Activated CD8-positive, alpha-beta memory T cell treated with anti-CD3 and anti-CD28 coated beads, Interleukin-2, amount 50 U/mL, for 1 hour (primary cell): ENCODE data around the gene SORCS2.

Experiments used
- DNase-seq: peaks from one replicate; pipeline ENCODE4 v3.0.0-alpha.2; 2020; ENCODE audit errors: extremely low read depth

SORCS2 gene

DNA sequence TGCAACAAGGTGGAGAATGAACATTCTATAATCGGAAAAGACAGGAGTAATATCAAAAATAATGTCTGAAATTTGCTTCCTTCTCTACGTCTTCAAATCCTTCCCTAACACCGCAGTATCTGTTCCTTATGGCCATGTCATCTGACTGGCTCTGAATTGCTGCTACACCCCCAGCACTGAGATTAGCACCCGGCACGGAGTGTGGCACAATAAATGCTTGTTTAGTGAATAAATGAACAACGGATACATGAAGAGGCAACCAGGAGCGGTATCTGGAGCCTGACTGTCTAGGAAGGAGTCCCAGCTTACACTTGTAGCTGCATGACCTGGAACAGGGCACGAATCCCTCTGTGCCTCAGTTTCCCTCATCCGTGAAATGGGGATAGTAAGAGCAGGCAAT, 583.1 kb downstream of the SORCS2 start:
- DNase-seq, result no peak

DNA sequence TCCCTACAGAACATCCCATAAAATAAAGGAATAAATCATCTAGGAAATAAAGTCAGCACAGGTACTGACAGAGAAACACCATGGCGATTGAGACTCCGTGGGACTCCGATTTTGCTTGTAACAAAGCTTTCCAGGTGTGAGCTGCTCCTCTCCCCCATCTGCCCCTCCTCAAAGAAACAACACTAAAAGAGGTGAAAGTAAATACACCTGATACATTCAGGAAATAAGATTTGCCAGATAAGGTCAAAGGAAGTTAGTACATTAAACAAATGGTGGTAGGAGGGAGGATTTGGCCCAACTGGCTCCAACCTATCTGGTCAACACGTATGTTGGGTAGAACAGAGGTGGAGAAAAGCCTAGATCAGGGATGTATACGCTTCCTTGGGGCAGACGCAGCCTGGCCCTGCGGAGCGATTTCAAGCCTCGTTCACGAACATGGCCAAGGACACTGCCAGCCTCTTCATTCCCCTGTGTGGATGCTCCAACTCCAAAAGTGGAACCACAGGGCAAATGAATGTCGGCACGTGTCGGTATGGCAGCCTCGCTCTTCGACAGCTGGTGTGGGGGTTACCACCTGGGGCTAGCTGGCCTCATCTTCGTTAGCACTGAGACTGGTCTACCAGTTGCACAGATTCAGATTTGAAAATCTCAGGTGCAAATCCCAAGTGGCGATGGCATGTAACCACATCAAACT, 584.8 kb downstream of the SORCS2 start:
- DNase-seq, result no peak

DNA sequence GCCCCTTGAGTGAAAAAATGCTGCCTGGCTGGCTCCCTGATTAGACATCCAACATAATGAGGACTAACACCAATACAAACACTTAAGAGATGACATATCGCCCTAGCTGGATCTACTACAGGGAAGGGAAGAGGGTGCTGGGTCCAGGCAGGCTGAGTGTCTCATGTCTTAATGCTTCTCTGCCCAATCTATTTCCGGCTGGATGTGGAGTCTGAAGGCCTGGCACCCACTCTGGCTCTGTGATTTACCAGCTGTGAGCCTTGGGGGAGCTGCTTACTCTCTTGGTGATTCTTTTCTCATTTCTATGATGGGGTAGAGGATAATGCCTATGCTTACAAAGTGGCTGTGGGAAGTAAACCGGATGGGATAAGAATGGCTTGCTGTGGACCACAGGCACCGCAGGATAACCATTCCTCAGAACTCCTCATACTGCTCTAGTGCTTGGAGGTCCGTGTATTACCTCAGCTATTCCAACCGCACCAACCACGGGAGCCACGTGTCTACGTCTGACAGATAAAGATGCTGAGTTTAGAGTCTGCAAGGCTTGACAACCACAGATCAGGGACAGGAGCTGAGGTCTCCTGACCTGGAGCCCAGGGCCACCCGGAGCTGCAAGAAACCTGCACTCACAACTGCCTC, 585.7 kb downstream of the SORCS2 start:
- no peak for DNase-seq

DNA sequence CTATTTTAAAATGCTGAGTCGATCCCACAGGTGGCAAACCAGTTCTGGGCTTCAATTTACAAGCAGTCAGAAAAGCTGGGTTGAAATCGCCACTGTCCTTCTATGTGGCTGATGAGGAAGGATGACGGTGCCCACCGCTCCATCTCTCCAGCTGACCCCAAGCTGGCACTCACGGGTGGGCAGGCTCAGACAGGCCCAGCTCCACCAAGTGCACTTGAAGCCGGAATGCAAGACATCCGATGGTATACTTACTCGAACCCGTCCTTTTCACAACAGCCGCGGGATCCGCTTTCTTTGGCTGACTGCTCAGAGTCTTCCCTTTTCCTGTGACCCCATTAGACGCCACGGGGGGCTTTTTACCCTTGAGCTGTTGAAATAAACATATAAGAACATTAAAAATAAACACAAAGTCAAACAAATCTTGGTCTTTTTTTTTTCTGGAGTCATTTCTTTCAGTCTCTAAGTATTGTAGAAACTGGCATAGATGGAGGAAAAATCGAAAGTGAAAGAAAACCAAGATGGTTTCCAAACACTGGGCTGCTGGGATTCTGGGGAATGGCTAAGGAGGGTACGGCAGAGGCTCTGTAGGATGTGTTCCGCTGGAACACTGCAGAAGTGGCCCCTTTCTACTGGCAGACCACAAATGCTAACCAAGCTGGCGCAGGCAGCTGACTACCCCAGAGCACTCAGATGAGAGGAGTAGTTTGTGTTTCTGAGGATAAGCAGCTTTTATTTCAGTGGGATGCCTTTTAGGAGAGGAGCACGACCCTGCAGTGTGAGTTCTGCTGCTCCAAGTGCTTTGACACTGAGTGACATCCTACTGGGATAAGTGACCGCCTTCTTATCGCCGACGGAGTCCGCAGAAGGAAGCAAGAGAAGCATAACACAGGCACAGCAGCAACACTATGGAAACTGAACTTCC, 586.4 kb downstream of the SORCS2 start:
- DNase-seq, result no peak

DNA sequence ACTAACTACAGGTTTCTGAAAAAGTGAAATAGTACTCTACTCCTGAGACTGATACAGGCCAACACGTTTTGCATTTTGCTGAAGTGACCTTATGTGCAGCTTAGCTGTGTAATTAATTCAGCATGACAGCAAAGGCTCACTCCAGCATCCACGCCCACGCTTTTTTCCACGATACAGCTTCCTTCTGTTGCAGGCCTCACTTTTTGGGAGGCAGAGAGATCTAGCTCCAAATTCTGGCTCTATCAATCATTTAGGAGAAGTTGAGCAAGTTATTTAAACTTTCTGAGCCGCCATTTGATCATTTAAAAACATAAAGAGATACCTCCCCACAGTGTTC, 587.1 kb downstream of the SORCS2 start:
- DNase-seq, result no peak

DNA sequence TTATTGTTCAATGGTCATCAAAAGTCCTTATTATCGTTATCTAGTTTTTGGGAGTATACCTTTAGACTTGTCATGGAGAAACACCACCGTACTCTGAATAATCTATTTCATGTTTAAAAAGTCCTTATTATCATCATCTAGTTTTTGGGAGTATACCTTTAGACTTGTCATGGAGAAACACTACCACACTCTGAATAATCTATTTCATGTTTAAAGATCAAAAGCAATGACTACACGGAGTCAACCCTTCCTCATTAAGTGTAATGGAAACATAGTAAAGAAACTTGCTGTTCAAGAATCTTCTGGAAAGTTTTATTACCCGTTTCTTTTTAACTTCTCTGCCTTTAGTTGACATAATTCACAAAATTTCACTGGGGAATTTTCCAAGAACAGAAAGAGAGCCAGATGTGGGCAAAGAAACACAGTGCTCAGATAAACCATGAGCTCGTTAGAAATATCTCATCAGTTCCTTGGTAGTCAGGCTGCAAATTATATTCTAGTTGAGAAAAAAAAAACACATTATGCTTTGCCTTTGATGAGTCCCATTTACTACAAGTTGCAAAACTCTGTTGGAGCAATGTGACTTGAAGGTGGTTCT, 588.5 kb downstream of the SORCS2 start:
- no peak for DNase-seq

DNA sequence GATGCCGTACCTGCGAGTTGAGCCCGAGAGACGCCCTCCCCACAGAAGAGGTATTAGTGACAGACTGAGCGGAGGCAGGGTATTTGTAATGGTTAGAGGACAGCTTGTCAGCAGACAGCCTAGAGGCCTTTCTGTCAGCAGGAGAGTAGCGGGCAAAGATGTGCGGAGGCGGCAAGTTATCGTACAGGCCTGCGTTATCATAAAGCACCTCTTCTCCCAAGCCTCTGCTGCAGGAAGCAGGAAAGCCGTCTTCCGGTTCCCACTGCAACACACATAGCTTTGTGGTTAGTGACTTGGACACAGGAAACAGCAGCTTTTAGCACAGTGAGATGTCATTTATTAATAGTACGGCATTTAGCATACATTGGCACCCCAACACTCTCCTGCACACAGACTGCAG, 589.0 kb downstream of the SORCS2 start:
- no peak for DNase-seq

DNA sequence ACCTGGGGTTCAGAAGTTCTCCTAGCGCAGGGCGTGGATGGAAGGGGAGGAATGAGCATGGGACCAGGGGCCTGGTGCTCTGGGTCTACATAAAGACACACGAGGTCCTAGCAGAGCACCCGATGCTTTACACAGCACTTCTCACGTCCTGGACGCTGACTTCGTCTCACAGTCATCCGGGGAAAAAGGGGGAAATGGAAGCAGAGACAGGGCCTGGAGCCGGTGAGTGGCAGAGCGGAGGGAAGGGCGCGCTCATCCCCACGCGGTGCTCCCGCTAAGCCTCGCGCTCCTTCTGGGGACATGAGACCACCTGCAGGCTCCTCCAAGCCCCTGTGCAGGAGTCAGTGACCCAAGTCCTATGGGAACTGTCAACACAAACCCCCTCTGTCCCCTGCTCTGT, 589.7 kb downstream of the SORCS2 start:
- no peak for DNase-seq

DNA sequence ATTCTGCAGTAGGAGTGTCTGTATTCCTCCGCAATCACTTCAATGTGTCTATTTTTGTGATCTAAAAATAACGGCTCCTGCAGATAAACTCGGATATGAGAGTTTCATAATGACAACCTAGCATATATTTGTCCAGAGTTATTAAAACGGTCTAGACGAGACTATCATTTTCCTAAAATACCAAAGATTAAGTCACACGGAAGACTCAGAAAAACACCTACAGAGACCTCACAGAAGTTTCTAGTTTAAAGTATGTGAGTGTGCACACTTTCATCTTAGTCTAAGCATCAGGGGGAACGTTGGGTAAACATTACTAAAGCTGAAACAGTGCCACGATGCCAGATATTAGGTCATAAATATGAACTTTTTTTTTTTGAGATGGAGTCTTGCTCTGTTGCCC, 590.4 kb downstream of the SORCS2 start:
- DNase-seq, result no peak

DNA sequence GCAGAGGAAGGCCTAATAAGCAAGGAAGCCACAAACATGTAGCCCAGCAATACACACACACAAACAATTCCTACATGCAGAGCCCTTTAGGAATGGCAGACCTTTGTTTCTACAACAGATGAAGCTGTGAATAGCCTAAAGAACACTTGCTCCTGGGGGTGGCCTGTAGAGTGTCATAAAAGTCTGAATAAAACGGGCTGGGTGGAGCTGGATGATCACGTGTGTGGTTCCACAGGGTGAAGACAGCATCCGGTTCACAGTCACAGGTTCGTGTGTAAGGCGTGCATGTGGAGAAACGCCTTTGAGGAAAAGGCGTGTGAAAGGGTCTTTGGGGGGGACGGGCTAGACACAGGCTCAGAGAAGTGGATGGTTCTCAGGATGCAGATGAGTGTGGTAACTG, 591.2 kb downstream of the SORCS2 start:
- DNase-seq, result no peak

DNA sequence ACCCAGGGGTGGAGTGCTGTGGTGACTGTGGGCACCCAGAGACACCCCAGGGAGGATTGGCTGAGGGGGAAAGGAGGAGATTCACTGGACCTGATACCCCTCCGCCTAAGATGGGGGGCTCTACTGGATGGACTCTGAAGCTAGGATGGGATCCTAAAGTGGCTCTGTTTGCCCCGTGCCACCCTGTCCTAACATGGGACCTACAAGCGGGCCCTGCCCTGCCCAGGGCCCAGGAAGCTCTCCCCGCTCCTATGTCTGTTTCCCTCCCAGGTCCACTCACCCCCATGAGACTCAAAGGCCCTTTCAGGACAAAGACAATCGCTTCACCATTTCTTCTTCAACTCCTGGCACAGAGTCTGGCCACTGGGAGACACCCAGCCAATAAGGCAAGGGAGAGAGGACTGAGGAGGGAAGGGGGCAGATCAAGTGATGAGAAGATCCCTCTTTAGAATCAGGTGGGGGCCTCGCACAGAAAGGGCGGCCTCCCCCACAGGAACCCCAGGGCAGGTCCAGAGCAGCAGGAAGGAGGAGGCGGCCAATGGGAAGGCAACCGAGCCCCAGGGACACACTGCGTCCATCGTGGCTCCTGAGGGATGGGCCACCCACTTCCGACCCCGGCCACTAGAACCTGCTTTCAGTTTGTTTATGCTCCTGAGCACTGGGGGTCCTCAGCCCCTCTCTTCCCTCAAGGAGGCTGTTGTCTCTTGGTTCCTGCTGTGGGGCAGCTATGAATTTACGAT, 592.0 kb downstream of the SORCS2 start:
- DNase-seq, result no peak

DNA sequence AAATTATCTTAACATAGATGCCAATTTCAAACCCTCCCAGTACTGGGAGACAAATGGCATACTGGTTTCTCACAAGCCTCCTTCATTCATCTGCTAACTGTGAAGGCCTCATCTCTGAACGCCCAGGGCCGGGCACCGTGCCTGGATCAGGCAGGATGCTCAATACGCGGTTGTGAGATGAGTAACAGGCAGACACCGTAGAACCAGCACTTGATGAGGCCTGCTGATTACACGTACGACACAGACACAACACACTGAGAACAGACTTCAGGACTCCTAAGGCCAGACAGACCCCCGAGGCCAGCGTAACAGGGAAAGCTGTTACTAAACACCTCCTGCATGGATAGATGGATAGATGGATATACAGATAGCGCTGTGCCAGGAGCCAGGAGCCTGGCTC, 592.7 kb downstream of the SORCS2 start:
- DNase-seq, result no peak

DNA sequence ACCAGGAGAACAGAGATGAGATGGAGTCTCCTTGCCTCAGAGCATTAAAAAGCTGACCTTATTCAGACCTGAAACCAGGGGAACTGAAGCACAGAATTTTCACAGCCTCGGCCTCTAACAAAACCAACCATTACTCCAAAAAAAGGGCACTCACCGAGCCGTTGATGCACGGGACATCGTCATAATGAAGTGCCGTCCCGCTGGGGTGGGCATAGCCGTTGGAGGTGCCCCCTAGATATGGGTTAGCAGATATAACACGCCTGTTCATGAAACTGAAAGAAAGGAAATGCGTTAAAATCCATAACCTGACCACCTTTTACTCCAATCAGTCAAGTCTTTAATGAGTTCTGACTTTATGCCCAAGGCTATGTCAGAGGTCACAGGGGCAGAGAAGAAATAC, 593.7 kb downstream of the SORCS2 start:
- DNase-seq, result no peak

DNA sequence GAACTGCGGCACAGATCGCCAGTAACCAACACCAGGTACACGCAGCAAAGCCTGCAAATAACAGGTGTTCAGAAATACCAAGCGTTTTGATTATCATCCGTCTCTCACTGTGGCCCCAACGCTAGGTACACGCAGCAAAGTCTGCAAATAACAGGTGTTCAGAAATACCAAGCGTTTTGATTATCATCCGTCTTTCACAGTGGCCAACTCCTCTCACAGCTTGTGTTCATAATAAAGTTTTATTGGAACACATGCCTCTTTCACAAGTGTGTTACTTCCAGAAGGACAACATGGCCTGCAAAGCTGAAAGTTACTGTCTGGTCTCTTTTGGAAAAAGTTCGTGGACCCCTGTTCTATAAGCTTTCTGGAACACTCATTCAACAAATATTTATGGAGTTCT, 594.2 kb downstream of the SORCS2 start:
- DNase-seq, result no peak

DNA sequence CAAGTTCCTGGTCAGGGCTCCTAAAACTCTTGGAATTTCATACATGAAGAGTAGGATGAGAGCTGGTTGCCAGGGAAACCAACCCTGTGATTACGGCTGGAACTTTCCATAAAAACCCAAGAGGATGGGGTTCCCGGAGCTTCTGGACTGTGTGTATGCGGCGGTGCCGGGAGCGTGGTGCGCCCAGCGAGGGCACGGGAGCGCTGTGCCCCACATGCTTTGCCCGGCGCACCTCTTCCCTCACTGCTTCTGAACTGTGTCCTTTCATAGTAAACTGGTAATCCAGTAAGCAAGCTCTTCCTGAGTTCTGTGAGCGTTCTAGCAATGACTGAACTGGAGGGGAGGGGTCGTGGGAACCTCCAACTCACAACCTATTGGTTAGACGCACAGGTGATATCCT, 594.7 kb downstream of the SORCS2 start:
- DNase-seq, result no peak

DNA sequence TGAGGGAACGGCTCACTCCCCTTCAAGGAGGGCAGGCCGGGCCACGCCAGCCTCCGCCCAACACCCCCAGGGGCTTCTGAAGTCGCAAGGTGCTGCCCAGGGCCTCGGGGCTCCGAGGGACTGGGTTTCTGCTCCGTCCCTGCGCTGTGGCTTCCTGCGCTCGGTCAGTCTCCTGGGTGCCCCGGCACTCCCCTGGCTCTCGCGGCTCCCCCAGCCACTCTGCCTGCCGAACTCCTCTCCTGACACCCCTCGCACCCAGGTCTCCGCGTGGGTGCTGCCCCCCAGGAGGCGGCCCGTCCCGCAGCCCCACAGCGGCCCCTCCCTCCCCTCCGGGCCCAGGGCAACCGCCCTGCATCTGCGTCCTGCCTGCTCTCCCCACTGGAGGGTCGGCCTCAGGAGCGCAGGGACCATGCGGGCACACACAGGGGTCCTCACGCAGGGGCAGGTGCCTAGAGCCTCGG, 595.4 kb downstream of the SORCS2 start:
- DNase-seq, result no peak

DNA sequence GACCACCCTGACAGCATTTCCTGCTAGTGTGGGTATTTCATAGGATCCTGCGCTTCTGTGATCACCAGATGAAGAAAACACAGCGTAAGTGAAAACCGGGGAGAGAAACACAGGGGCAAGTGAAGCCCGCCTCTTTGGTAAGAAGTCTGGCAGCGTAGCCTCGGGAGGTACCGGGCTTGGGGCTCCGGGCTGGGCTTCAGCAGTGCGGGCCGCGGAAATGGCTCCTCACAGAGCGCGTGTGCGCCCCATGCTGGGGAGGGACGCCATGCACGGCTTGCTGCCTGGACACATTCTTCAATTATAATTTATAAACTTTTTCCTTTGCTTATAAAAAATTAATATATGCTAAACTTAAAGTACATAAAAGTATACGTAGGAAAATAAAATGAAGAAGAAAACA, 595.9 kb downstream of the SORCS2 start:
- no peak for DNase-seq

DNA sequence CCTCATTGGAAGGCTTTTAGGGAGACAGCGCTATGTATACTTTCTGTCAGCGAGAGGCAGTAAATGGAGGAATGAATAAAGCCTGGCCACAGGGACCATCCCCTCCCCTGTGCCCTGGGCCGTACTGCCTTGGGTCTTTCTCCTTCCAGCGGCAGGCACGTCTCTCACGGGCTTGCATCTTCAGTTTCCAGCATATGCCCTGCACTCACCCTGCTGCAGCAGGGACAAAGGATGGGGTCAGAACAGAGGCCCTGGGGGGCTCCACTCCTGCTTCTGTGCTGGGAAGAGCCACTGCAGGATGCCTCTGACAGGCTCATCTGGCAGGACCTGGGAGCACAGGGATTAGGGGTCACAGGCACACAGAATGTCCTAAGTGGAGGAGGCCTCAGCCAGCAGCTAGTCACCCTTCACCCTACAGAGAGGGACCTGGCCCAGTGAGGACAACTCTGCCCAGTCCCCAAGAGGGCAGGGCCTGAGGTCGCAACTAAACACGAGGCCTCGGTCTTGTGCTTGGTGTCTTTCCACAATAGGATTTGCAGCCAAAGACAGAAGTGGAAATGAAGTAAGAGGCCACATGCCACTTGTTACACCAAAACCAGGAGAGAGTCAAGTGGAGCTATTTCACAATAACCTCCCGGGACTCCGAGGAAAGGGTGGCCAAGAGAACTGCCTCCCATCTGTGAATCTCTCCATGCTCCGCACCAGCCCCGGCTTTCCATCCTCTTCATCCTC, 596.5 kb downstream of the SORCS2 start:
- DNase-seq, result no peak

DNA sequence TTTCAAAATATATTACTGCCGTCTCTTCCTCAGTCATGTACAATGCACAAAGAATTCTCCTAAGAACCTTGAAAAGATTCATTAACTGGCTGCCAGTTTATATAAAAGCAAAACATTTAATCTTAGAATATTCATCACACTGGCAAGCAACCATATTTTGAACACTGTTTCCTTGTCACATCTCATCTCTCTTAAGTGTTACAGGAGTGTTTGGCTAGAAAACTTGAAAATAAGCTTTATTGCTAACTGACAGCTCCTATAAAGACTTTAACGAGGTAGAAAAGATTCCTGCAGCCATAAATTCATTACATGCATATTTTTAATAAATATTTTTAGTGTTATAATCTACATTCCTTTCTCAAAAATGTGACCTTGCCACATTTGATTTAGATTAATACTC, 597.7 kb downstream of the SORCS2 start:
- DNase-seq, result no peak

DNA sequence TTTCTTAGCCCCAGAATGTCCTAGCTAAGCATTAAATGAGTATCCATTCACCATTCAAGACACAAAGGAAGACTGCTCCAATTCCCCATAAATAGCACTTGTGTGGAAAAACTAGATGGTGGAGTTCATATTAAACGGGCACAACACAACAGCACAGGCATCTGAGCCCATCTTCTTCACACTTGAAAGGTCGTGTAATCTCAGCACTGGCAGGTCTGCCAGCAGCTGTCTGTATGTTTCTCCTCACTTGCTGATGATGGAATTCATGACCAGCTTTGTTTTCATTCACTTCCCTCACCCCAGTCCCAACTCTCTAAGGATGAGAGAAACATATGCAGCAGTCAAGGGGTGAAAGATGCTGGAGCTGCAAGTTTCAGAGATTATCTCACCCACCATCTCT, 598.7 kb downstream of the SORCS2 start:
- DNase-seq, result no peak
